CD4-positive, alpha-beta T cell treated with Interleukin-4 for 4 hours (primary cell): ENCODE measurements around the gene CMIP.

Experiments
- DNase-seq: peaks from one replicate; pipeline ENCODE4 v3.0.0-alpha.2; 2020

The CMIP gene

DNA sequence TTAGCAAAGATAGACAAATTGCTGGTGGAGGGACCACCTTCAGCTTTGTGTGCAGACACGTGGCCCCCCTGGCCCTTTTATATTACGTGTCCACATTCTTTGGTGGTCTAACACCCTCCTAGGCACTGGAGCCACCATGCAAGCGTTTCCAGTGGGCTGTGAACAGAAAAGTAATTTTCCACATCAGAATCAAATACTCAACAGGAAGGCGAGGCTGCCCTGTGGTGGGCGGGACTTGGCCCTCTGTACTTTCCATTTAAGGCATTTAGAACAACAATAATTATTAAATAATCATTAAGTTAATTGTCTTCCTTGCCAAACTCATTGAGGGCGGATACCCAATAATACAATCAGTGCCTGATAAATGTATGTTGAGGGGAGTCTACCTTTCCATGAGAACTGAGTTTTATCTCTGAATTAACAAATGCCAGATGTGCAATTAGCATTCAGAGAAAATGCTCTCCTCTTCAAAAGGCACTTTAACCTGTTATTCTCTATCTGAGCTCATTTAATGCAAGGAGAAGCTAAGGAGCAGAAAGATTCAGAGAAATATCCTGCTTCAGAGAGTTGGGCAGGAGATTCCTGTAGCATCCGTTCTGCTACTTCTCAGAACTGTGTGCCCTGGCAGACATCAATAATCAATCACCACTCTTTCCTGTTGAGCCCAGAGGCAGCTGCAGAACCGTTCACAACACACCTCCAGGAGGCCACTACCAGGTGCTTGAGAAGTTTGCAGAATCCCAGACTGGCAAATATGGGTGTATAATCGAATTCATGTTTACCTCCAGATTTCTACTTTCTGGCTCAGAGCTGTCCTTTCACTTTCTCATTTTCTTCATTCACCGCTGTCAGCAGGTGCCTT lies 109.4 kb downstream of the CMIP start:
- no peak for DNase-seq

GRCh38 chr16:81554979-81555378 lies 110.4 kb downstream of the CMIP start:
- DNase-seq = no peak

DNA sequence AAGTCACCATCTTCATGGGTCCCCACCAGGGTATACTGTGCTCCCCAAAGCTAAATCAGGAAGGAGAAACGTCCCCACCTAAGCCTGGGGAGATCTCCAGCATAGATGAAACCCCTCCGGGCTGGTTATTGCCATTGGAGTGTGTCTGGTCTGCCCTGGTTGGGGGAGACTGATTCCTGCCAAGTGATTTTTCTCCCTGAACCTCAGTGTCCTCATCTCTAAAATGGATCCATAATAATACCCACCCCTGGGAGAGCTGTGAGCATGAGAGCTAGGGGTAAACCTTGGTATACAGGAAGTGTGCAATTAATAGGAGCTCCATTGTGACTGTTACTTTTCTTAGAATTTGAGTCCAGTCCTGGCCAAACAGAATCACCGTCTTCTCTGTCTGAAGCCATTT lies 111.1 kb downstream of the CMIP start:
- no peak for DNase-seq

GRCh38 chr16:81556715-81557284 lies 112.2 kb downstream of the CMIP start:
- DNase-seq = no peak

DNA sequence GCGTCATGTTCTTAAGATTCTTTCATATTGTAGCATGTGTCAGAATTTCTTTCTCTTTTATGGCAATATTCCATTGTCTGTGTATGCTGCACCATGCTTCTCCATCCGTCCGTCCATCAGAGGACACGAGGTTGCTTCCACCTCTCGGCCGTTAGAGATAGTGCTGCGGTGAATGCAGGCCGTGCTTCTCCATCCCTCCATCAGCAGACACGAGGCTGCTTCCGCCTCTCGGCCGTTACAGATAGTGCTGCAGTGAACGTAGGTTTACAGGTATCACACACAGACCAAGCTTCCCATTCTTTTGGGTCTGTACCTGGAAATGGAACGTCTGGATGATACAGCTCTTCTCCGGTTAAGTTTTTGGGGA lies 113.5 kb downstream of the CMIP start:
- no peak for DNase-seq

DNA sequence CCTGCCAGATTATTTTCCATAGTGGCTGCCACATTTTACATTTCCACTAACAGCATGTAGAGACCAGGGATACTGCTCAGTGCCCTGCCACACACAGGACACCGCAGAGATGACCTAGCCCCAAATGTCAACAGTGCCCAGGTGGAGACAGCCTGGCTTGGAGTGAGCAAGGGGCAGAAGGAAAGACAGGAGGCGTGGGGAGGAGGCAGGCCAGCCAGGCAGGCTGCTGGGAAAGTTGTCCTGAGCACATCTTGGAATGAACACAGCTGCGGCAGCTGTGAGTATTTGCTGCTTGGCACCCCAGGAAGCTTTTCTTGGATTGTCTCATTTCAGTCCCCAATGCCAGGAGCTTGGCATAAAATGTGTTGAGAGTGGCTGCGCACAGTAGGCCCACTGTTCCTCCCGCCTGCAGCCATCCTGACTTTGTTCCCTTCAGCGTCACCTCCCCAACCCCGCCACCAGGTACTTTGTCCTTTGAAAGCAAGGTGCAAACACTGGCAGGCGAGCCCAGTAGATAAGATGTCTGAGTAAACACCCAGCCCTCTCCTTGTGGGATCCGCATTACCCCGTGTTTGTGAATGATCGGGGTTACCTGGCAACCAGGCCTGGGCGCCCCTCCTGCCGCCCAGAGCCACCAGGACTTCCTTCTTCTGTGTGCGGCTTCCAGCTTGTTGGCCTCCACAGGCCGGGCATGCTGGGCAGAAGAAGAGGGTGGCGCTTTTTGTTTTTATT lies 114.0 kb downstream of the CMIP start:
- DNase-seq = no peak

DNA sequence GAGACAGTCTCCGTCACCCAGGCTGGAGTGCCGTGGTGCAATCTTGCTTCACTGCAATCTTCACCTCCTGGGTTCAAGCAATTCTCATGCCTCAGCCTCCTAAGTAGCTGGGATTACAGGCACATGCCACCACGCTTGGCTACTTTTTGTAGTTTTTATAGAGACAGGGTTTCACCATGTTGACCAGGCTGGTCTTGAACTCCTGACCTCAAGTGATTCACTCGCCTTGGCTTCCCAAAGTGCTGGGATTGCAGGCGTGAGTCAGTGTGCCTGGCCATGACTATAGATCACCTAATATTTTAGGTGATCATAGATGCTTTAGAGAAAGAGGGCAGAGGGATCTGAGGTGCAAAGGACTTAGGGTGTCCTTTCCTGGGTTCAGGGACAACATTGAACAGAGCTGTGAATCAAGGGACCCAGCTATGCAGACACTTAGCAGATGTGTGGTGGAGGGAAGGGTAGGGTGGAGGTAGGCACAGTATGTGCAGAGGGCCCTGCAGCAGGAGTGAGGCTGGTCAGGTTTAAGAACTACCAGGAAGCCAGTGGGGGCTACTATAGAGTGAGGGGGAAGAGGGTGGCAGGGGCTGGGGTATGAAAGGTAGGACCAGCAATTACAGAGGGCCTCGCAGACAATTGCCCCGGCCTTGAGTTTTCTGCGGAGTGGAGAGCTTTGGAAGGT lies 116.5 kb downstream of the CMIP start:
- DNase-seq = no peak

DNA sequence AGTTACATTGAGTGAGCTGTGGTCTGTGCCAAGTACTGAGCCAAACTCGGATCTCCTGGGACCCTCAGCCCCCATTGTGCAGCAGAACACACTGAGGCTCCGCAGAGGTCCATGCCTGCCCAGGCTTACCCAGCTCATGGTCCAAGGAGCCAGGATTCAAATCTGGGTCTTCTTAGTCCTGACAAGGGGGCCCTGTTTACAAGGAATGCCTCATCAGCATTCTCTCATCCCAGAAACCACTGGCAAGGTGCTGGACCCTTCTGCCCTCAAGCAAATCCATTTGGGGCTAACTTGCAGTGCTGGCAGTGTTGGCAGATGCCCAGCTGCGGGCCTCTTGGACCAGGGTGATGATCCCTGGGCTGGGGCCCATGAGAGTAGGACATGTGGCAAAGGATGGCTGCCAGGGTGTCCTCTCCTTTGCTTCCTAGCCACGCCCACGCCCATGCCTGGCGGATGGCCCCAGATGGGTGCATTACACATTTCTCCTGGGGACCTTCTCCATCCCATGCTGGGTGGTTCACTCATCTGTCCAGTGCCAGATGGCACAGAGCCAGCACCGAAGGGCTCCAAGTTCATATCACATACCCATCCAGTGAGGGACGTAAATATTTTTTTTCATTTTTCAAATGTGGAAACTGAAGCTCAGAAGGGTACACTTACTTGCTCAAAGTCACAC lies 117.7 kb downstream of the CMIP start:
- DNase-seq = no peak

DNA sequence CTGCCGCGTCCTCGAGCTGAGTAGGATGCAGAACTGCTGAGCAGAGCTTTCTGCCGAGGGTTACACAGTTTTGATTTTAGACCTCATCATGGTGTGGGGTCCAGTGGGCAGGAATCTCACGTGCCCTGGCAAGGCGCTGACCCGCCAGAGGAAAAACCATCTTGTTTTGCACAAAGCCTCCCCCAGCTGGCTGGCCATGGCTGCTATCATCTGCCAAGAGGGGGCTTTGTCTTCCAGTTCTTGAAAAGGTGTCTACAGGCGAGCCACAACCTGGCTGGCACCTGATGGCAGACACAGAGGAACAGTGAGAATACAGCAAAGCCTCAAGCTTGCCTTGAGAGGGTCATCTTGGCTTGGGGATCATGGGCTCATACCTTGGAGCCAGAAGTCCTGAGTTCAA lies 118.3 kb downstream of the CMIP start:
- no peak for DNase-seq

- DNase-seq = no peak
Observed at GRCh38 chr16:81564421-81564911, 119.9 kb downstream of the CMIP start.

DNA sequence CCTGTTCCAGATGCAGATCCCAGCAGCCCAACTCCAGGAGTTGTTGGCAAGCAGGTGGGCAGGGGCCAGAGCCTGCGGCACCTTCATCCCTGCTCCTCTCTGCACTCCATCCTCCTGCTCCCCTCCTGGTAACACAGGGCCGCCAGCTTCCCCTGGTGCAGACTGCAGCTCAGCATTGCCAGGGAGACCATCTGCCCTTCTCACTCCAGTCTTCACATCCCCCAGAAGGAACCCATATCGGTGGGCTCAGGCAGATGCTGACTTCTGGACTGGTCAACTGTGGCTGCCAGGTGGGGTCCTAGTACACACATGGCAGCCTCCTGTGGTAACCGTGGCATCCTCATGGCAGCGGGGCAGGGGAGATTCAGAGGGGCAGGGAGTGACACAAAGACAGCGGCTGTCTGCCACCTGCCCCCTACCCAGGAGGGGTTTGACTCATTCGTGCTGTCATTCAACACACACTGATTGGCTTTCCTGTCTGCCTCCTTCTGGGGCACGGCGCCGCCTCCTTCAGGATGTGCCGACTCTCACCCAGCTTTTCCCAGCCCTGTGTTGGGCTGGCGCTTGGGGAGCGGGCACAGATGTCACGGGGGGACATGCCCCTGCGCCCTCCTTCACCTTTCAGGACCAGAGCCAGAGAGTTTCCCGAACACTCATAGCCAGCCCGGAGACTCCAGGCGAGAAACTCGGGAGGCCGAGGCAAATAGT lies 120.9 kb downstream of the CMIP start:
- no peak for DNase-seq

- DNase-seq = no peak
Observed at GRCh38 chr16:81566086-81567007, 121.7 kb downstream of the CMIP start.

GRCh38 chr16:81567087-81567486 lies 122.5 kb downstream of the CMIP start:
- no peak for DNase-seq

- no peak for DNase-seq
Observed at GRCh38 chr16:81567987-81568748, 123.6 kb downstream of the CMIP start.

- no peak for DNase-seq
Observed at GRCh38 chr16:81568749-81569087, 124.1 kb downstream of the CMIP start.

GRCh38 chr16:81569361-81570034 lies 124.9 kb downstream of the CMIP start:
- DNase-seq = no peak

- no peak for DNase-seq
Observed at GRCh38 chr16:81570151-81570846, 125.7 kb downstream of the CMIP start.

DNA sequence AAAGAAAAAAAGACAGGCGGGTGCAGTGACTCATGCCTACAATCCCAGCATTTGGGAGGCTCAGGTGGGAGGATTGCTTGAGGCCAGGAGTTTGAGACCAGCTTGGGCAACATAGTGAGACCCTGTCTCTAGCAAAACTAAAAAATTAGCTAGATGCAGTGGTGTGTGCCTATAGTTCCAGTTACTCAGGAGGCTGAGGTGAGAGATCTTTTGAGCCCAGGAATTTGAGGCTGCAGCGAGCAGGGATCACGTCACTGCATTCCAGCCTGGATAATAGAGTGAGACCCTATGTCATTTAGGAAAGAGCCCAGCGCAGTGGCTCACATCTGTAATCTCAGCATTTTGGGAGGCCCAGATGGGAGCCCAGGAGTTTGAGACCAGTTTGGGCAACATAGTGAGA lies 126.6 kb downstream of the CMIP start:
- DNase-seq = no peak
